Globus pallidus (tissue), 1 donor: ENCODE data around the gene TIGIT.

Source experiments
- DNase-seq: peaks from one replicate; pipeline ENCODE4 v3.0.0-alpha.2; 2015; ENCODE audit warnings: low spot score

The TIGIT gene

DNA sequence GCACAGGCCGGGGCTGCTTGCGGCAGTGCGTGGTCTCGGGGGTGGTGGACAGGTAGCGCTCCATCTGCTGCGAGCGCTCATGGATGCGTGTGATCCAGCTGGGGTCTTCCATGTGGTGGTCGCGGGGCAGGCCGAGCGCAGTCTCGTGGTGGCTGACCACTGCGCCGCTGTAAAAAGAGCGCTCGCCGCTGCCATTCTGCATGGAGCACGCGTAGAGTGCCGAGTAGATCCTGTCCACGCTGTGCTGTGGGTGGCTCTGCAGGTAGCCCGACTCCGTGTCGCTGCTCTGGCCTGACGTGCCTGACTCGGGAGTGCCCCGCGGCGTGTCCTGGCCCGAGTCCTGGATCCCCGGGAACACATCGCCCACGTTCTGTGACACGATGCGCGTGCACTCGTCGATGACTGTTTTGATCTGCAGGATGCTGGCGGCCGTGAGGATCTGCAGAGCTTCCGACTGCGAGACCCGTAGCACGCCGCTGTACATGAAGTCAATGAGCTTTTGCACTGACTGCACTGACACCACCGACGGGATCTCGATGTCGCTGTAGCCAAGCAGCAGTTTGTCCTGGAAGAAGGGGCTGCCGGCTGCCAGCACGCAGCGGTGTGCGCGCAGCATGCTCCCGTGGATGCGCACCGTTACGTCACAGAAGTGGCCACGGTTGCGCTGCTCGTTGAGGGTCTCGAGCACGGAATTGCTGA is 57.4 kb downstream of the TIGIT start:
- no peak for DNase-seq

DNA sequence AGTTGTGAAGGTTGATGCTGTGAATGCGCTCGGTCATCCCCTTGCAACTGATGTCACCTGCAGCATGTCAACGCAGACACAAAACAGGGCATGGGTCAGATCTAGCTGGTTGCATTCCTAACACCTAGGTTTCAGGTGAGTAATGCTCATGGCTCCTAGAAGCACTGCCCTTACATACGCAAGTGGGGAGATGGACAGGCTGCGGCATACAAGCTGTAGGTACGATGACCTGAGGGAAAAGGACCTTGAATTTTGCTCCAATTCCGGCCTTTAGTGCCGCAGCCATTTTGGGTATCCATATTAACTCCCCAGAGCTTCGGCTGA is 58.0 kb downstream of the TIGIT start:
- DNase-seq, result no peak

DNA sequence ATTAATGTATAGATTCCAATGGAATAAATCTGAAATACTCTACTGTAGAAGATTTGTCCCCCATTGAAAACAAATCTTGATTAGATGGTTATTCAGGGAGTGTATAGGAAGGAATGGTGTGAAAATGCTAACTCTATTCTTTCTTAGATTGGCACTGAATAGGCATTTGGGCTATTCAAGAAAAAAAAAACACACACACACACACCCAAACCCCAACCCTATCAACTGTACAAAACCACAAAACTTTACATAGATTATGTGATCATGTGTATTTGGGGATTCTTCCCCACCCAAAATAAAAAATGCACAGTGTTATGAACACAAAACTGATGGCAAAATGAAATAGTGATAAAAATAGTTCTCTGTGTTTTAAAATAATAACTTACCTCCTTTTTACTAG is 61.8 kb downstream of the TIGIT start:
- no peak for DNase-seq

DNA sequence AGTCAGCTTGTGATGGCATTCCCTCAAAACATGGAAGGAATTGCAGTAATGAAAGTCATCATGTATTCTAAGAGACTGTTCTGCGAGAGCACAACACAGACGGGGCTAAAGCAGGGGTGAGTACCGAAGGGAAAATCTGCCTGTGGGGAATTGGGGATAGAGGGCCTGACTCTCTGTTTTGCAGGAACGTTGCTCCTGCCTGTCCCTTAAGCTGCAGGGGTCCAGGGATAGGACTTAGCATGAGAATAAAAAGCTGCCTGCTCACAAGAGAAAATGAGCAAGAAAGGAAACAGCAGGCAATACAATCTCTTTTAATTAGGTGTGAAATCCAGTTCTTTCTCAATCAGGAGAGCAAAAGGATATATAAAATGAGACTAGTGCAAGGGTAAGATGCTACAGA is 62.2 kb downstream of the TIGIT start:
- no peak for DNase-seq

DNA sequence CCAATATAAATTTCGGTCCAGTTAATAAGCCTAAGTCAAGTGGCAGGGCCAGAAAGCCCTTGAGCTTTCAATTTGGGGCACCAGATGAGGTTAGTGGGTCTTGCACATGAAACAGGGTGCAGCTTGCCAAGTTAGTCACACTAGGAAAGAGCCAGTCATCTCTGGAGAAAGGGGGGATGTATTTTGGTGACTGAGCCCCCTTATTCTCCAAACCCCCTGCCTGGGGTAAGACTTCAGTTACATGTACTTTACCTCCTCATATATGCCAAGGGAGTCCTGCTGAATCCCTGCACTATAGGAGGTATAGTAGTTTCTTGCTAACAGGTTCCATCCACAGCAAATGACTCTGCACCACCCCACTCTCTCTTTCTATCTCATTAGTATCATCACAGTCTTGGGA is 62.7 kb downstream of the TIGIT start:
- no peak for DNase-seq
